Daoy (cell line): Measurements from ENCODE around the gene GH1. TPM values are rescaled to one million over a fixed set of nuclear protein-coding genes. Genes with fewer than 3 reads are reported as not detected.
"Not testable (repeated sequence)": the region's sequence is repeated elsewhere in the genome, so short reads cannot be mapped to it uniquely, and the experiment has no call there.

Source experiments
- DNase-seq: peaks from one replicate; pipeline ENCODE4 v3.0.0-alpha.2; 2015; ENCODE audit warnings: low read depth
- total RNA-seq: library from RNA; depleted of rRNA; stranded (reverse); fragments of >200 nt; shearing (Covaris generic); gene quantifications from 2 replicates; pipeline ENCODE4 v1.2.3, GENCODE V29; 2014

Gene GH1
- total RNA-seq, 1 experiment from 2014 or later: not detected

- DNase-seq: no peak
Observed at GRCh38 chr17:63926164-63926563, 7.5 kb upstream of the GH1 start.

GRCh38 chr17:63925615-63926014 lies 7.0 kb upstream of the GH1 start:
- DNase-seq: no peak

- not testable (repeated sequence) for DNase-seq
Observed at GRCh38 chr17:63922402-63922801, 3.8 kb upstream of the GH1 start.

- not testable (repeated sequence) for DNase-seq
Observed at GRCh38 chr17:63920779-63921178, 2.1 kb upstream of the GH1 start.

GRCh38 chr17:63920050-63920449 lies 1.4 kb upstream of the GH1 start:
- DNase-seq: not testable (repeated sequence)

GRCh38 chr17:63919311-63919723 lies 678 bp upstream of the GH1 start:
- peak; percentile 66 for DNase-seq

- DNase-seq: no peak
Observed at GRCh38 chr17:63918305-63918704, 334 bp downstream of the GH1 start.

GRCh38 chr17:63917646-63918045 lies 993 bp downstream of the GH1 start:
- DNase-seq: no peak

- DNase-seq: not testable (repeated sequence)
Observed at GRCh38 chr17:63917206-63917605, 1.4 kb downstream of the GH1 start.

- no peak for DNase-seq
Observed at GRCh38 chr17:63916566-63917185, 2.0 kb downstream of the GH1 start.

- not testable (repeated sequence) for DNase-seq
Observed at GRCh38 chr17:63915753-63916152, 2.9 kb downstream of the GH1 start.

- DNase-seq: no peak
Observed at GRCh38 chr17:63914471-63914870, 4.2 kb downstream of the GH1 start.

- DNase-seq: peak; percentile 49
Observed at GRCh38 chr17:63911657-63912100, 7.0 kb downstream of the GH1 start.

- no peak for DNase-seq
Observed at GRCh38 chr17:63911041-63911635, 7.5 kb downstream of the GH1 start, which contains the start of gene CSHL1. Gene CSHL1, minus strand, starts transcription at chr17:63911258. Its CDS starts 62 bp downstream, at chr17:63911196.

GRCh38 chr17:63910096-63910495 lies 8.5 kb downstream of the GH1 start:
- DNase-seq: no peak

GRCh38 chr17:63909586-63909985 lies 9.1 kb downstream of the GH1 start:
- DNase-seq: not testable (repeated sequence)

- DNase-seq: not testable (repeated sequence)
Observed at GRCh38 chr17:63907161-63907778, 11.4 kb downstream of the GH1 start.

- DNase-seq: not testable (repeated sequence)
Observed at GRCh38 chr17:63904796-63905195, 13.8 kb downstream of the GH1 start.

- not testable (repeated sequence) for DNase-seq
Observed at GRCh38 chr17:63903787-63904201, 14.8 kb downstream of the GH1 start.

- not testable (repeated sequence) for DNase-seq
Observed at GRCh38 chr17:63901971-63902370, 16.7 kb downstream of the GH1 start.

- not testable (repeated sequence) for DNase-seq
Observed at GRCh38 chr17:63898899-63899798, 19.5 kb downstream of the GH1 start.
